Endothelial cell (in vitro differentiated cells): ENCODE results near the gene ATRNL1. TPM values are rescaled to one million over a fixed set of nuclear protein-coding genes. Genes with fewer than 3 reads are reported as not detected.

ENCODE experiments used
- DNase-seq: peaks from one replicate; pipeline ENCODE4 v3.0.0; 2021; ENCODE audit warnings: low spot score
- H3K27ac Mint-ChIP-seq: one replicate; pipeline ENCODE4 v1.8.0; 2021; ENCODE audit warnings: mixed read lengths, inconsistent platforms; ENCODE audit not compliant: unreplicated experiment
- H3K27me3 Mint-ChIP-seq: one replicate; pipeline ENCODE4 v1.8.0; 2021; ENCODE audit warnings: mild to moderate bottlenecking, moderate library complexity, mixed read lengths, inconsistent platforms; ENCODE audit not compliant: unreplicated experiment
- H3K36me3 Mint-ChIP-seq: one replicate; pipeline ENCODE4 v1.8.0; 2021; ENCODE audit warnings: mild to moderate bottlenecking, low read depth, mixed read lengths, inconsistent platforms; ENCODE audit not compliant: unreplicated experiment
- H3K4me1 Mint-ChIP-seq: one replicate; pipeline ENCODE4 v1.8.0; 2021; ENCODE audit warnings: mild to moderate bottlenecking, mixed read lengths, inconsistent platforms; ENCODE audit not compliant: unreplicated experiment
- H3K4me3 Mint-ChIP-seq: one replicate; pipeline ENCODE4 v1.8.0; 2021; ENCODE audit warnings: mild to moderate bottlenecking, mixed read lengths, inconsistent platforms; ENCODE audit not compliant: unreplicated experiment
- H3K9me3 Mint-ChIP-seq: one replicate; pipeline ENCODE4 v1.8.0; 2021; ENCODE audit warnings: mixed read lengths, inconsistent platforms; ENCODE audit not compliant: unreplicated experiment
- total RNA-seq: library from RNA; stranded (reverse); fragmentation: NEBNext Ultra II Directional; extraction: Animal tissue kit (Norgen Biotek cat#: 25700); gene quantifications from one replicate; pipeline ENCODE4 v1.2.1, GENCODE V29; 2021; ENCODE audit not compliant: unreplicated experiment
- TF ChIP-seq, protein P1 (sequence below): fragments of 200-600 bp; sonication (generic); IDR thresholded peaks from one replicate; pipeline ENCODE4 v1.5.0; 2021; ENCODE audit warnings: antibody characterized with exemption; ENCODE audit not compliant: unreplicated experiment

ATRNL1 gene
- total RNA-seq, 1 donor from 2014 or later = 32.5 TPM

DNA sequence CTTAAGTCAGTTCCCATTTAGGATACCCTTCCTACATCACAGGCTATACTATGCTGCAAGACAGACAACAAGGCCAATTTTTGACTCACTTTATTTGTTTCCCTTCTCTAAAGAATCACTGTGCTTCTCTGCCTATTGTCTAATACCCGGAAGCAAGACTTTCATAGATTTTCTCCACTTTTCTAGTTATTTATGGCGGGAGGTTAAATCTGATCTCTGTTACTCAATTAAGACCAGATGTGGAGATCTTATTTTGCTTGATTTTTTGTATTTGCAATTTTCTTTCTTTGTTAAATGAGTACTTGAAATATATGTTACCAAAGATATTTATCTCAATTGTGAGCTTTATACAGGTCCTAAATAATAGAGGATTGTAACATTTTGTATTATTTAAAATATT, 511.5 kb downstream of the ATRNL1 start:
- TF ChIP-seq, protein P1, sequence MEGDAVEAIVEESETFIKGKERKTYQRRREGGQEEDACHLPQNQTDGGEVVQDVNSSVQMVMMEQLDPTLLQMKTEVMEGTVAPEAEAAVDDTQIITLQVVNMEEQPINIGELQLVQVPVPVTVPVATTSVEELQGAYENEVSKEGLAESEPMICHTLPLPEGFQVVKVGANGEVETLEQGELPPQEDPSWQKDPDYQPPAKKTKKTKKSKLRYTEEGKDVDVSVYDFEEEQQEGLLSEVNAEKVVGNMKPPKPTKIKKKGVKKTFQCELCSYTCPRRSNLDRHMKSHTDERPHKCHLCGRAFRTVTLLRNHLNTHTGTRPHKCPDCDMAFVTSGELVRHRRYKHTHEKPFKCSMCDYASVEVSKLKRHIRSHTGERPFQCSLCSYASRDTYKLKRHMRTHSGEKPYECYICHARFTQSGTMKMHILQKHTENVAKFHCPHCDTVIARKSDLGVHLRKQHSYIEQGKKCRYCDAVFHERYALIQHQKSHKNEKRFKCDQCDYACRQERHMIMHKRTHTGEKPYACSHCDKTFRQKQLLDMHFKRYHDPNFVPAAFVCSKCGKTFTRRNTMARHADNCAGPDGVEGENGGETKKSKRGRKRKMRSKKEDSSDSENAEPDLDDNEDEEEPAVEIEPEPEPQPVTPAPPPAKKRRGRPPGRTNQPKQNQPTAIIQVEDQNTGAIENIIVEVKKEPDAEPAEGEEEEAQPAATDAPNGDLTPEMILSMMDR = no peak
- no peaks in the 10 kb centered on the region for H3K9me3 Mint-ChIP-seq
- no peaks in the 10 kb centered on the region for H3K27me3 Mint-ChIP-seq
- no peaks in the 10 kb centered on the region for H3K4me1 Mint-ChIP-seq
- no peak overlapping the region for H3K27ac Mint-ChIP-seq
- H3K36me3 Mint-ChIP-seq = no peaks in the 10 kb centered on the region
- no peak for DNase-seq
- no peak overlapping the region for H3K4me3 Mint-ChIP-seq

DNA sequence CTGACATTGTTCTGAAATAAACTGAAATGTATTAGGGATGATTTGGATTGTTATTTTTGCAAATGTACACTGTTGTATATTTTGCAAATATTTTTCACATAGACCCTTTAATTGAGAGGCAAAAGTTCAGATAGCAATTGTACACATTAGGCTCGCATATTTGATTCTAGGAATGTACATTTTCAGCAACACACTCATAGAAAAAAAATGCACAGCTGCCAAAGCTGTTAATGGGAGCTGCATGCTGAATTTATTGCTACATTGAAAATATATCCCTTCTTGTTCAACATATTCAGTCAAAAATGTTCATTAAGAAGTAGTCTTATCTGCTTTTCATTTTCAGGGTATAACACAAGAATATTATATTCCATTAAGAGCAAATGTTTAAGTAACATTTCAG, 512.9 kb downstream of the ATRNL1 start:
- TF ChIP-seq, protein P1 = no peak
- Mint-ChIP-seq H3K27me3 (no peaks in the 10 kb centered on the region), H3K4me3 (no peak overlapping the region), H3K9me3 (no peaks in the 10 kb centered on the region), H3K36me3 (no peaks in the 10 kb centered on the region), H3K27ac (no peak overlapping the region), H3K4me1 (no peaks in the 10 kb centered on the region)
- DNase-seq = no peak

DNA sequence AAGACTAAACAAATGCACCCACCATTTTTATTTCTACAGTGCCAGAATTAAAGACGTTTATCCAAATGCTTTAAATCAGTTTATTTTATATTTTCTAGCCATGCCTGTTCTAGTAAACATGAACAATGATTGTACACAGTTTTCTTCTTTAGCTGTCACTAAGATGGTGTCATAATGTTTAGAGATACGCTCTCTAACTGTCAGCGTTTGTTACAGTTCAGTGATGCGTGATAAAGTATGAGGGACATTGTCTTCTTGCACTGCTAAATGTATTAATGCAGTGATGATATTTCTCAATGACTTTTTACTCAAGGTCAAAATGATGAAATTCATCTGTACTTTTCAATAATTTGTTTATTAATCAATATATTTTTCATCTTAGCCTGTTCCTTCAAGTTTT, 513.6 kb downstream of the ATRNL1 start:
- Mint-ChIP-seq H3K4me3 (no peak overlapping the region), H3K27ac (no peak overlapping the region), H3K36me3 (no peaks in the 10 kb centered on the region), H3K9me3 (no peaks in the 10 kb centered on the region), H3K4me1 (no peaks in the 10 kb centered on the region), H3K27me3 (no peaks in the 10 kb centered on the region)
- TF ChIP-seq, protein P1 = no peak
- no peak for DNase-seq

DNA sequence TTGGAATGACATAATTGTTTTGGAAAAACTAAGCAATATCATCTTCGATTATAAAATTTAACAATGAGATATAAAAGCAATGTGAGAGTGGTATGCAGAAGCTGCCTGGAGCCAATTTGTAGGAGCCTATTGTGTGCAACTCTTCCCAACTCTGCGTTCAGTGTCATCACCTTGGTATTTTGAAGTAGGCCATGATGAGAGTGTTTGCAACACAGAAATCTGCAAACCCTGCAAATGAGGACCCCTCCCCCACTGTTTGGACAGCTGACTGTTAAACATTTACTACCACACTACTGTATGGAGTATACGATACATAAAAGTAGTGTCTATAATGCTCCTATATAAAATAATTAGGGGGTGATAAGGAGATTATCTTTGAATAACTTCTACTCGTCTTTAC, 531.3 kb downstream of the ATRNL1 start:
- Mint-ChIP-seq H3K9me3 (no peaks in the 10 kb centered on the region), H3K27me3 (no peaks in the 10 kb centered on the region), H3K27ac (no peak overlapping the region), H3K4me1 (peaks cover 4% of the 10 kb centered on the region), H3K4me3 (no peak overlapping the region), H3K36me3 (no peaks in the 10 kb centered on the region)
- TF ChIP-seq, protein P1 = no peak
- no peak for DNase-seq

DNA sequence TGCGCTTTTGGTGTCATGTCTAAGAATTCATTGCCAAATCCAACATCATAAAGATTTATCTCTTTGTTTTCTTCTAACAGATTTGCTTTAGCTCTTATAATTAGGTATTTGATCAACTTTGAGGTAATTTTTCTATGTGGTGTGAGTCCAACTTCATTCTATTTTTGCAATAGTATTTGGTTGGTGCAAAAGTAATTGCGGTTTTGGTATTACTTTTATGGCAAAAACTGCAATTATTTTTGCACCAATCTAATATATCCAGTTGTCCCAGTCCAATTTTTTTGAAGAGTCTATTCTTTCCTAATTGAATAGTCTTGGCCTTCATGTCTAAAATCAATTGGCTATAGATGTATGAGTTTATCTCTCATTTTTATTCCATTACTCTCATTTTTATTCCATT, 535.5 kb downstream of the ATRNL1 start:
- no peak overlapping the region for H3K4me3 Mint-ChIP-seq
- H3K27ac Mint-ChIP-seq = no peak overlapping the region
- no peaks in the 10 kb centered on the region for H3K9me3 Mint-ChIP-seq
- no peaks in the 10 kb centered on the region for H3K36me3 Mint-ChIP-seq
- no peak for DNase-seq
- TF ChIP-seq, protein P1 = no peak
- H3K27me3 Mint-ChIP-seq = no peaks in the 10 kb centered on the region
- peaks cover 6% of the 10 kb centered on the region for H3K4me1 Mint-ChIP-seq
